NOMO-1 (cell line): Measurements from ENCODE around the gene GATA5.

Experiments used
- DNase-seq, 2 experiments: peaks; one replicate each; lab custom pipeline; 2025; ENCODE audit not compliant: unreplicated experiment in 2 of 2; lab: John Stamatoyannopoulos, UW

GATA5 gene

GRCh38 chr20:62474604-62475026, 1.2 kb downstream of the GATA5 start:
- no peak for DNase-seq

DNA sequence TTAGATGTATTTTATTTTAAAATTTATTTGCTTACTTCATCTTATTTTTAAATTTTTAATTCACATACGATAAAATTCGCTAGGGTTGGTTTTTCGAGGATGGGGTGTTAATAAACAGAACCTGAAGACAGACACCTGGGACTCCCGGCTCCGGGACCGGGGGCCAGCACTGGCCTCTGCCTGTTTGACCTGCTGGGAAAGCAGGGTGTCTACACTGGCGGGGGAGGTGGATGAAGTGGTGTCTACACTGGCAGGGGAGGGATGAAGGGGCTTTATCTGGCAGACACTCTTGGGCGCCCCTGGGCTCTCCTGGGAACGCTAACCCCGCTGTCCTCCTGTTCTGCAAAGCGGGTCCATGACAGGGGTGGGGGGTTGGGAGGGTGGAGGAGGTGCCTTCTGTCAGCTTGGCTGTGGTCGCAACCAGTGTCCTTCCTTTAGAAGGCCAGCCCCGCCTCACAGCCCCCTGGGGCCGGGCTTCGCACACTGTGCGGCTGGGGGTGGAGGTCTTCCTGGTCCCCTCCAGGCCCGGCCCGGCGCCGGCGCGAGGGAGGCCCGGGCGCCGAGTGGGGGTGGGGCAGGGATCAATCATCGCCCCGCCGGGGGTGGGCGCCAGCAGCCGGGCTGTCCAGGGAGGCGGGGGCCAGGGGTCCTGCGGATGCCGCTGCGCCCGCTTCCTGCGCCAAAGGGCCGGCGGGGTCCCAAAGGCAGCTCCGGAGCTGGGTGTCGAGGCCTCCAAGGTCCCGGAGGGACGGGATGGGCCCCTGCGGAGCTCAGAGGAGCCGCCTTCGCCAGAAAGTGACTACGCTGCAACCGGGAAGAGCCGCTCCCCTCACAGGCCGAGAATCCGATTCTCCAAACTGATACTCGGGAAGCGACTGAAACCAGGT, 1.8 kb downstream of the GATA5 start:
- no peak for DNase-seq

- DNase-seq = no peak
These were observed 2.7 kb downstream of the GATA5 start for GRCh38 chr20:62472941-62473585.

GRCh38 chr20:62472138-62472940, 3.5 kb downstream of the GATA5 start:
- no peak for DNase-seq

GRCh38 chr20:62470459-62470858, 5.3 kb downstream of the GATA5 start:
- DNase-seq = no peak

DNA sequence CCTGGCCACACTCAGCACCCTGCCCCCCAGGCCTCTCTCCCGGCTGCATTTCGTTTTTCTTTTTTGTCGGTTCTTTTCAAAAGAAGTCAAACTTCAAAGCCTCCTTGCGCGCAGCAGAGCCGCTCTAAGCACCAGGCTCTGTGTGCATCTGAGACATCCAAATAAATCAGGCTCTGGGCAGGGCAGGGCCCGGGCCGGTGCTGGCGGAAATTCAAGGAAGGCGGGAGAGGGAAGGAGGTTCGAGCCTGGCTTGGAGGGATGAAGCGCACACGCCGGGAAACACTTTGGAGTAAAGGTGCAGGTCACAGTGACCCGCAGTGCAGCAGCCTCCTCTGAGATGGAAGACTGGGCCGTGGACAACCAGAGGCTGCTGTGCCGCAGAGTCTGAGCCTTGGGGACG, 5.8 kb downstream of the GATA5 start:
- DNase-seq = no peak

DNA sequence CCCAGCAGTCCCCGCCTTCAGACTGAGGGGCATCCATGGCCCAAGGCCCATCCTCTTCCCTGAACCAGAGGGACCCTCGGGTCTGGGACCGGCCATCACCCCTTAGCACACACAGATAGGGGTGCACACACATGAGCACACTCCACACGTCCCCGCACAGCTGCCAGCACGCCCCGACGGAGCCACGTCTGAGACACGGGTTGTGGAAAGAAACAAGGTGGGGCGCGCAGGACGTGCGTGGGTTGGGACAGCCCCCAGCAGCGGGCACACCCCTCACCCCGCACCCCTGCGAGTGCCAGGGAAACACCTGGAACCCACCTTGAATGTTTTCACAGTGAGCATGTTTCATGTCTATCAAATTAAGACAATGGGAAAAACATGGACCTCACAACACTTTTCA, 6.4 kb downstream of the GATA5 start:
- no peak for DNase-seq

DNA sequence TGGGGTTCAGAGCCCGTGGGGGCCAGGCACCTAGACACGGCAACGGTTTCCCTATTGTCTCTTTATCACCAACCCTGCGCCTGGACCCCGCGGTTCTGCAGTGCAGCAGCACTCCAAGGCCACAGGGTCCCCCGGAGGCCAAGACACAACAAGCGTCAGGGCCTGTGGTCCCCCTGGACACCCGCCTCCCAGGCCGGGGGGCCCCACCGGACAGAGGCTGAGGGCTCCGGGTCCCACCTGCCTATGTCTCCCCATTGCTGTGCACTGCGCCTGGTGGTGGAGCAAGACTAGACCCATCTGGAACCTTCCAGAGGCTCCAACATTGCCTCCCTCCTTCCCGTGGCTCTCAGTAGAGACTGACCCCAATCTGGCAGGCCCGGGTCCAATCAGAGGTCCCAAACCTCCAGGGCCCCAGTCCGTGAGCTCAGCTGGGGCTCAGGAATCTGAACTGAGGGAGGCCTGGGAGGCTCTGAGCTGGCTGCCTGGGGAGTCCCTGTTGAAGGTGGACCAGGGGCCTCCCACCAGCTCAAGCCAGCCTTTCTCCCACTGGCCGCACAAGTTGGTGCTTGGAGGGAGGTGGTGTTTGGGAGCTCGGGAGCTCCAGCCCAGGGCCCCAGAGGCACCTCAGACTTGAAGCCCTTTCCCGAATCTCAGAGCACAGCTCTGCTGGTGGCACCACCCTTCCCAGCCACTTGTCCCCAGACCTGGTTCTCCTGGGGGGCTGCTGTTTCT, 8.8 kb downstream of the GATA5 start:
- no peak for DNase-seq

DNA sequence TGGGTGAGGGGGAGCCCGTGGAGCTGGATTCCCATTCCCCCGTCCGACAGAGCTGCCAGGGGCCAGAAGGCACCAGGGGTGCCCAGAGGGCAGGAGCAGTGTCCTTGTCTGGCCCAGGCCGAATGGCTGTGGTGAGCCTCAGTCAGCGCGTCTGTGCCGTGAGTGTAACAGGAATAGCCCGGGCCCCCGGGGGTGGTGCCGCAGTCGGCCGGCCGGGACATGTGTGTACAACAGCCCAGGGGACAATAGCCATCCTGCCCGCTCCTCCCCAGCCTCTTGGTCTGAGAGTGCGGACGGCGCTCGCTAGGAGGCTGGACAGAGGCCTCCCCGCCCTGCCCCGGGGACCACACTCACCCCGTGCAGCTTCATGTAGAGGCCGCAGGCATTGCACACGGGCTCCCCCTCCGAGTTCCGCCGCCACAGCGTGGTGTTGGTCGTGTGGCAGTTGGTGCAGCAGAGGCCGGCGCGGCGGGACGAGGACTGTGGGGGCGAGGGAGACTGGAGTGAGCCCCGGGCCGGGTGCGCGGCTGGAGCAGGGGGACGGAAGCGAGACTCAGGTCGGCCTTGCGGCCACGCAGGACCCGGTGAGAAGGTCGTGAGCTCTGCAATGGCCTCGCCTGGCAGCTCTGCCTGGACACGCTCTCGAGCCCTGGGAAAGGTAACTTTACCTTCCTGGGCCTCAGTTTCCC, 9.6 kb downstream of the GATA5 start:
- DNase-seq = no peak

GRCh38 chr20:62464990-62465389, 10.8 kb downstream of the GATA5 start:
- DNase-seq = no peak

GRCh38 chr20:62464425-62464770, 11.4 kb downstream of the GATA5 start:
- DNase-seq = no peak

DNA sequence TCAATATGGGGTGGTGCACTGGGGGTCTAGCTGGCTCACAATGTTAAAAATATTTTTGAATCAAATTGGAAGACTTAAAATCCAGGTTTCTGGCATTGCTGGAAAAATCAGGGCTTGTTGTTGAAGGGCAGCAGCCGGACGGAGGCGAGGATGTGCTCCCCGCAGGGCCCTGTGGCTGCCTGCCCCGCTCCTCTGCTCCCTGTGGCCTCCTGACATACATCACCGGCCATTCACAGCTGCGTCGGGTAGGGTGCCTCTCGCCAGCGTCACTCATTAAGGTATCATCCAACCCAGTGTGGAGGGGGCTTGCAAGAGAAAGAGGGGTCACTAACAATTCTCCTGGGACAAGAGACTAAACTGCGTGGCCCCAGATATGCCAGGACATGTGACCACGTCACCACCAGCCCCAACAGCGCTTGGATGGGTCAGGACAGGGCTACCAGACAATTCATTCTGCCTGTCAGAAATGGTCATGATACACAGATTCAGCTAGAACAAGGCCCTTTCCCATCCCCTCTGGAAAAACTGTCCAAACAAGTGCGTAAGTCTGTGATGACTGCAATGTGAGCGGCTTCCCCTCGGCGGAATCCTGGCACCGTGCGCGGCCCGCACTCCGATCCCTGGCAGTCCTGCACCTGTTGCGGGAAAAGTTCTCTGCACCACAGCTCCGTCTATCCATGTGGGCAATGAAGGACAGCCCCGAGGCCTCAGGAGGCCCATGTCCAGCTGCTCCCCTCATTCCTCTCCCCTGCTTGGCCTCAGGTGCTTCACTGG, 12.0 kb downstream of the GATA5 start:
- no peak for DNase-seq

DNA sequence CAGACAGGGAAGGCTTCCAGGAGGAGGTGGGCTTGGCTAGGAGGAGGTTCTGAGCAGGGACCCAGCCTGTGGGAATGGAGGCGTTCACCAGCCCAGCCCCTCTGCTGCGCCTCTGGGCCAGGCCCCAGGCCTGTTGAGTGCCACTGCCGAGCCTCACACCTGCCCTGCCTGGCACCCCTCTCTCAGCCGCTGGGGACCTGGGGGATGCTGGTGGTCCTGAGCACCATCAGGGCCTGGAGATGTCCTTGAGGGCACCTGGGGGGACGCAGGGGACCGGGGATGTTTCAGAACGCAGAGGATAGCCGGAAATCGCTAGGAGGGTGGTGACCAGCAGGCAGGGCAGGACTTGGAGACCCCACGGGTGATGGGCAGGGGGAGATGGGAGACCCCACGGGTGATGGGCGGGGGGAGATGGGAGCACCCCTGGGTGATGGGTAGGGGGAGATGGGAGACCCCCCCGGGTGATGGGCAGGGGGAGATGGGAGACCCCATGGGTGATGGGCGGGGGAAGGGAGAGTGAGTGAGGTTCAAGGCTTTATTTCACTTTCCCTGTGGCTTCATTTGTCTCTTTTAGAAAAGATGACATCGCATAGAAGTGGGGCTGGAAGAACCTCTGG, 12.7 kb downstream of the GATA5 start:
- no peak for DNase-seq

DNA sequence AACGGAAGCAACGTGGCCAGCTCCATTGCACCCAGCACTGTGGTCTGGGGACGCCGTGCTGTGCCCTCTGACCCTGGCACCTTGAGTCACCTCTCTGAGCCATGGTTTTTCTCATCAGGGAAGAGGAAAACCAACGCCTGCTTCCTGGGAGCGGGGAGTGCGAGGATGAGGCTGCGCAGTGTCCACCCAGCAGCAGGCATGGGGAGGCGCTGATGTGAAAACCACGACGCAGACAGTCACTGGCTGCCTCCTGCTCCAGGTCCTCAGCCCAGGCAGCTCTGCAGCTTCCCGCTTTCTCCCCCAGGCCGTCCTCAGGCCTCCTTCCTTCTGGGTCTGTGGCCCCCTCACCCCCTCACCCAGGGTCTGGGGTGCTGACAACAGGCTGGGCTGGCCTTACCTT, 14.0 kb downstream of the GATA5 start:
- DNase-seq = no peak

DNA sequence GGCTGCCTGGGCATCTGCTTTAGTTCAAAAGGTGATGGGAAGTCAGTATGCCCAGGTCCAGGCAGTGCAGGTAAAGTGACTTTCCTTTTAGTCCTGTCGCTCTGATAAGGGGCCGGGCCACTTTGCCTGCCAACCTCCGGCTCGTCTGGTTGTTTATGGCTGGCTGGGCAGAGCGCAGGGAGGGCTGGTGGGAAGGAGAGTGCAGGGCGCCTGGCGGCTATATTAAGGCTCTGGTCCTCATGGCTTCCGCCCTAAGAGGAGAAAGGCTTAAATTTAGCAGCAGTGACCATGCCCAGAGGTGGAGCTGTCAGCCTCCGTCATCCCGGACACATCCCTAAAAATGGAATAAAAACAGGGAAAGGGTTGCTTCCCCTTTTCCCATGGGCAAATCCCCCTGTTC, 14.6 kb downstream of the GATA5 start:
- no peak for DNase-seq

- no peak for DNase-seq
These were observed 15.1 kb downstream of the GATA5 start for GRCh38 chr20:62460678-62461077.

GRCh38 chr20:62459488-62459887, 16.3 kb downstream of the GATA5 start:
- DNase-seq = no peak

DNA sequence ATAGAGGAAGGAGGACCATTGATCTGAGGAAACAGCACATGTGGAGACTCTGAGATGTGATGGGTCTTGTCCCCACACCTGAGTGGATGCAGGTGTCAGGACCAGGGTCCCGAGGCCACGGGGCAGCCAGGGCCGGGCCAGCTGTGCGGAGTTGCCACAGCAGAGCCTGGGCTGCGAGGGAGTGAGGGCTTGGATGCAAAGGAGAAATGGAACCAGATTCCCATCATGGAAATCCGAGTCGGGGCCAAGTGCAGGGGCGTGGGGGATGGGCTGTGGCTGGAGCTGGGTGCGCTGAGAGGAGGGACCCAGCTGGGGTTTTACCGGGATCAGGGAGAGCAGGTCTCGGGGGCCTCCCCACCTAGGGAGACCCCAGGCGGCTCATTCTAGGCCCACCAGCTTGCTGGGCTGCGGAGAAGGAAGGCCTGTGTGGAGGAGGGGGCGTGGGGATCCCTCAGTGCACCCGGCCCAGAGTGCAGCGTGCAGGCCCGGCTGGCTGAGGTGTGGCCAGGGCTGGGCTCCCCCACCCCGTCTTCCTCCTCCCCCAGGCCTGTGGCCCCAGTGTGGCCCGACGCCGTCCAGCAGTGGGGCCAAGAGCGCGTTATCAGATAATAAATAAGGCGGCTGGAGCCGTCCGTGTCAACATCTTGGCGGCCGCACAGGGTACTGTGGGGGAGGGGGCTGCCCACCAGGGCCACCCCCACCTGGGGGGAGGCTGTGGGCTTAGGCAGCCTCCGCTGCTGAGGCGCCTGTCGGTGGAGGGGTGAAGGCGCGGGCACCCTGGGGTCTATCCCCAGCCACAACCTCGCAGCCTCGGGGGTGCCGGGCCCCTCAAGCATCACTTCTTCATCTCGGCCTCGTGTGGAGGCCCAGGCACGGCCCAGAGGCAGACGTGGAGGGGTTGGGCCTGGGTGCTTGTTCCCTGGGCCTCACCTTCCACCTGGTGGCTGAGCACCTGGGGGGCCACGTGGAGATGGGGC, 17.2 kb downstream of the GATA5 start:
- DNase-seq = no peak
